GM21737 (cell line): ENCODE measurements around the gene PLXNA1.

Source experiments
- ATAC-seq: cut with Tn5 transposase; IDR thresholded peaks from one replicate; pipeline ENCODE4 v1.9.1; 2021; ENCODE audit warnings: mild to moderate bottlenecking, moderate library complexity; ENCODE audit not compliant: unreplicated experiment

PLXNA1 gene

DNA sequence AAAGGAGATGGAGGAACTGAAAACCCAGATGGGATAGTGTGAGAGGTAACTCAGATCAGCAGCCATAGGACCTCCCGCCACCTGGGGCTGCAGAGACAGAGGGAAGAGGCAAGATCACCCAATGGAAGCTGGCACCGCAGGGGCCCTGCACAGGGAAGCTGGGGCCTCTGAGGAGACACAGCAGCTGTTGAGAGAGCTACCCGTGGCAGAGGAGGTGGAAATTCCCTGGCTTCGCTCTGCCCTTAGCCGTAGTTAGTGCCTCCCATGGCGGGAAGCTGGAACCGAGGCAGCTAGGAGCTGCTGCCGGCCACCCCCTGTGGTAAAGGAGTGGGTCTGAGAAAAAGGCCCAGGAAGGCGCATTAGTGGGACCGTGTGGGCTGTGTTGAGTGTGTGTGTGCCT, 18.0 kb upstream of the PLXNA1 start:
- no peak for ATAC-seq

DNA sequence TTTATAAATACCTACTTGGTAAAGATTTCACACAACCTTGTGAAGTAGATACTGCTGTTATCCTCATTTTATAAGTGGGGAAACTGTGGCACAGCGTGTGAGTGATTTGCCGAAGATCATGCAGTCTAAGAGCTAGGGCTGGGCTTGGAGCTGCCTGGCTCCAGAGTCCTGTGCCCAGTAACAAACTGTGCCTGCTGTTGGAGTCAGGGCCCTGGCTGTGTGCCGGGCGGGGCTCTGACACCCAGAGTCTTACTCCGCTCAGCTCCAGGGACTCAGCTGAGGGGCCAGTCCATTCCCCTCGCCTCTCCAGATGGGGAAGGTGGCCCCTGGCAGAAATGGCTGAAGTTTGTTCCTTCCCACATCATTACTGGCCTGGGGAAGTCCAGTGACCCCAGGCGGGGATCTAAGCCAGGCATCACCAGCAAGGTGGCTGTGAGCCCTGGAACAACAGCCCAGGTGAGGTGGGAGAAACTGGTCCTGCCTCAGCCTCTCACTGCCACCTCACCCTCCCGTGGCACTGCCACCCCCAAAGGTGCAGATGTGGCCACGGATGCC, 17.3 kb upstream of the PLXNA1 start:
- no peak for ATAC-seq

DNA sequence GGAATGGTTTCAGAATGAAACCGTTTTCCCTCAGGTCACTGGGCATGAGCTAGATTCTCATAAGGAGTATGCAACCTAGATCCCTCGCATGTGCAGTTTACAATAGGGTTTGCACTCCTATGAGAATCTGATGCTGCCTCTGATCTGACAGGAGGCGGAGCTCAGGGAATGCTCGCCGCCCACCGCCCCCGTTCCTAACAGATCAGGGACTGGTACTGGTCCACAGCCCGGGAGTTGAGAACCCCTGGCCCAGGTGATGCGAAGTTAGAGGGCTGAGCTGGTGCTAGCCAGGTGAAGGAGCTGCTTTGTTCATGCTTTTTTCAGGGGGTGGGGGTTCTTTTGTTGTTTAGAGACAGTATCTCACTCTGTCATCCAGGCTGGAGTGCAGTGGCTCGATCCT, 15.5 kb upstream of the PLXNA1 start:
- ATAC-seq, result no peak

DNA sequence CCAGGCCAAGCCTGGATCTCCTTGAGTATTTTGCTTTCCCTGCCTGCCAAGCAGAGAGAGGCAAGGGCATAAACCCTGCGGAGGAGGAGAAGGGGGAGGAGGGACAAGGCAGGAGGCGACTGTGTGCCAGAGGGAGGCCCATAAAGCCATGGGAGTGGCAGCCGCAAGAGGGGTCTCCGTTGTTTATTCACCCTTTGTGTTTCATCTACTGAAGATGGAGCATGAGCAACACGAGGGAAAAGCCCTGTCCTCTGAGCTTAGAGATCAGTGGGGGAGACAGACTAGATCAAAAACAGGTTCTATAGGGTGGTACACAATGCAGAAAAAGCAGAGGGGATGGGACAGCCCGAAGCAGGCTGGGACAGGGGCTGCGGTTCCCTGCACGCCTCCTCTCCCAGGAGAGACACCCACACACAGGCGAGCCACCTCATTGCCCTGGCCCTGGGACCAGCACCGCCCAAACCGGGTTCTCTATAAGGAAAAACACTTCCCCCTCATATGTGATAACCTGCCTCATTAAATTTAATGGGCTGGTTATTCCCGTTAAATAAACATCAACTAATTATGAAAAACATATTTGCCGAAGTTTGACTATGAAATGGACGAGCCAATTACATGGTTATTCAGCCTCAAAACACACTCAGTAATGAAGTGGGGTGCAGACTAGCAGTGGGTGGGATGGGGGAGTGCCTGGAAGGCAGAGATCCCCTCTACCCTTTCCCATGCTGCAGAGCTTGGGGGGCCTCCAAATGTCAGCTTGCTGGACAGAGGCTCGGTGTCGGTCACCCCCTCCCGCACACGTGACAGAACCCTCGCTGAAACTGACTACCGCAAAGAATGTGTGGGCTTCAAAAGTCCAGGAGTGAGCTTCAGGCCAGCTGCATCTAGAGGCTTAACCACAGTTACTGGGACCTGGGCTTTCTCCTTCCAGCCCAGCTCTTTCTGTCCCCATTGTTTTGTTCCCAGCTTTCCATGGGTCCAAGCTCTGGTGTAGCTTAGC, 14.2 kb upstream of the PLXNA1 start:
- ATAC-seq, result no peak

DNA sequence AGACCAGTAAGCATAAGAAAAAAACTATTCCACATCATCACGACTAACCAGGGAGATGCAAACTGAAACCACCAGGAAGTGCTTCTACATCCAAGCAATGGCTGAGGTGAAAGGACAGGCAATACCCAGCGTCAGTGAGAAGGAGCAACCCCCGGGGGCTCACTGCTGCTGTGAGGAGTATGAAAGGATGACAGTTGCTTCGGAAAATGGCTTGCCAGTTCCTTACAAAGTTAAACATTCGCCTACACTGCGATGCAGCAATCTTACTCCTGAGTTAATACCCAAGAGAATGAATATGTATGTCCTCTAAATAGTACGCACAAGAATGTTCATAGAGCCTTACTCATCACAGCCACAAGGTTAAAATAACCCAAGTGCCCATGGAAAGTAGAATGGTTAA, 13.3 kb upstream of the PLXNA1 start:
- ATAC-seq, result no peak

DNA sequence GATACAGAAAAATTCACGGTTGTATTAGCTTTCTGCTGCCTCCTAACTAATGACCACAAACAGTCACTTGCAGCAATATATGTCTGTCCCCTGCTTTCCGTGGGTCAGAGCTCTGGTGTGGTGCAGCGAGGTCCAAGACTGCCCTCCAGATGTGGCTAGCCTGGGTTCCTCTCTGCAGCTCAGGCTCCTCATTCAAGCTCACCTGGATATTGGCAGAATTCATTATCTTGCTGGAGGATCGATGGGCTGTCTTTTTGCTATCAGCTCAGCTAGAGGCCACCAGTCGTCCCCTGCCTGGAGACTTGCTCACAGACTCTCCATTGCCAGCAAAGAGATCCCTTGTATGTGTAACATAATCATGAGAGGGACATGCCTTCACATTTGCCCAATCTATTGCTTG, 12.8 kb upstream of the PLXNA1 start:
- ATAC-seq, result no peak

DNA sequence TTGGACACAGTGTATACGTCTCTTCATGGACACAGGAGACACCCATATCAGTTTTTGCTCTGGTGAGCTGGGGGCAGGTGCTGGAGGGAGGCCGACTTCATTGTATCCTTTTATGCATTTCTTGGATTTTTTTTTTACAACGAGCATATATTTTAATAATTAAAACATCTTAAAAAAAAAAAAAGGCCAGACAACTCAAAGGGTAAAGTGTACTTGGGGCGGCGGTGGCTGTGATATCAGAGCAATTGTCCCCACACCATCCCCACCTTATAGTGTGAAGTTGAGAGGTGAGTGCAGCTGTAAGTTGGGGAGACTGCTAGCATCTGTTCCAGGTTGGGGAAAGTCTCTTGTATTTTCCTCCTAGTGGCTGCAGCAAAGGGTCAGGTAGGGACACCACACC, 12.0 kb upstream of the PLXNA1 start:
- ATAC-seq, result no peak

DNA sequence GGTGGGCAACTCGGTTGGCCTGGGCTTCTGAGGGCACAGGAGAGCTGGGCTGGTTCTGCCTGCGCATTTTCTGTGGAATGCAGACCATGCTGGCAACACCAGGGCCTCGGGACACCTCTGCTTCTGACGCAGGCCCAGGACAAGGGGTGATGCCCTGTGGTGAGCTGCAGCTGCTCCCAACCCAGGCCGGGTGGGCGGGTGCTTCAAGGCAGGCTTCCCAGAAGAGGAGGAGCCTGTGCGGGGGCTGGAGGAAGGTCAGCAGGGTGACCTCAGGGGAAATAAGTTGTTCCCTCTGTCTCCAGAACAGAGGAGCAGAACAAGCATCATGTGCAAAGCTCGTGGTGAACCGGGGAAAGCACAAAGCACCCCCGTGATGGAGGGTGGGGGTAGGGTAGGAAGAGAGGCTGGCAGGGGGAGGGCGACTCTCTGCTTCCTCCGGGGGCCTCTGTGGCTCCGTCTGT, 11.0 kb upstream of the PLXNA1 start:
- no peak for ATAC-seq

DNA sequence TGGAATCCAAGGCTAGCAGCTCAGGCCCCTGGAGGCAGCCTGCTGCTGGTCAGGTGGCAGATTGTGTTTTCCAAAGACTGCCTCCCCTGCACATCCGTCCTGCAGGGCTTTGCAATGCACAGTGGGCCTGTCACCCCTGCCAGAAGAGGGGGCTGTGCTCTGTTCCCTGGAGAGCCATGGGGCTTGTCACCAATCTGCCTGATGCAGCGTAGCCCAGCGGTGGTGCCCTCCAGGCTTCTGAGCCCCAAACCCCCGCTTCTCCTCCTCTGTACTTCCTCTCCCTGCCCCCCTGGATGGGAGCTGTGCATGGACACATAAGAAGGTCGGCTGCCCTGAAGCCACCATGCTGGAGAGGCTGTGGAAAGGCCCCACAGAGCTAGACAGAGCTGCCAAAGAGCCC, 10.0 kb upstream of the PLXNA1 start:
- no peak for ATAC-seq

DNA sequence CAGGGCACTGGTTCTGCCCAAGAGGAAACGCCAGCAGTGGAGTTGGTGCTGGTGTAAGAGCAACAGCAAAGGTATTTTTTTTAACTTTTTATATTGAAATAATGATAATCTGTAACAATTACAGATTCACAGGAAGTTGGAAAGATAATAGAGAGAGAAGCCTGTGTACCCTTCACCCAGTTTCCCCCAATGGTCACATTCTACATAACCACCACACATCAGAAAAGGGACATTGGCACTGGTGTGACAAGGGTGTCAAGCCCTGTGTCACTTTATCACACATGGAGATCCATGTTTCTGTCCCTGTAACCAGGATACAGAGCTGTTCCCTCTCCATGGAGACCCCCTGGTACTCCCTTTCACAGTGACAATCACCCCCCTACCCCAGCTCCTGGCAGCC, 9.1 kb upstream of the PLXNA1 start:
- ATAC-seq, result no peak

DNA sequence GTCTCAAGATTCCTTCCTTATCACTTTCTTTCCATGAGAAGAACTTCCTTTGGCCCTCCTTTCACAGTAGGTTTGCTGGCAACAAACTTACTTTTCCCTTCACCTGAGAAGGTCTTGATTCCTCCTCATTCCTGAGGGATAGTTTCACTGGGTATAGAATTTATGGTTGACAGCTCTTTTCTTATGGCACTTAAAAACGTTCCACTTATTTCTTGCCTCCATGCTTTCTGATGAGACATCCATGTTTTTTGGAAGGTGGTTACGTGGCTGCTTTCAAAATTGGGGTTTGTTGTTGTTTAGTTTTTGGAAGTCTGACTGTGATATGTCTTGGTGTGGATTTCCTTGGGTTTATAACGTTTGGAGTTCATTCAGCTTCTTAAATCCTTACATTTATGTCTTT, 8.2 kb upstream of the PLXNA1 start:
- ATAC-seq, result no peak

DNA sequence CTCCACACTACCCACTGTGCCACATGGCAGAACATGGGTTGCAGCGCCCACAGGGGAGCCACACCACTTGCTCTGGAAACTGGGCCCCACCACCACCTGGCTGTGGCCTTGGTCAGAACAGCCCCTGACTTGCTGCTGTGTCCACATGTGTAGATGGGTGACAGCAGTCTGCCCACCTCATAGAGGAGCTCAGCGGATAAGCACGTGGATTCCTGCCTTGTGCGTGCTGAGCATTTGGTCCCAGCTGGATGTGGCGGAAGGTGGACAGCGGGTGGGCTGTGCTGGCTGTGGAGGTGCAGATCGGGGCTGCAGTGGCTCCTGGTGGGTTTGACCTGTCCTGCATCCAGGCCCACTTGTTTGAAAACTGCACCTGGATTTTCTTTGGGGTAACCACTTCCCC, 6.0 kb upstream of the PLXNA1 start:
- ATAC-seq, result no peak

DNA sequence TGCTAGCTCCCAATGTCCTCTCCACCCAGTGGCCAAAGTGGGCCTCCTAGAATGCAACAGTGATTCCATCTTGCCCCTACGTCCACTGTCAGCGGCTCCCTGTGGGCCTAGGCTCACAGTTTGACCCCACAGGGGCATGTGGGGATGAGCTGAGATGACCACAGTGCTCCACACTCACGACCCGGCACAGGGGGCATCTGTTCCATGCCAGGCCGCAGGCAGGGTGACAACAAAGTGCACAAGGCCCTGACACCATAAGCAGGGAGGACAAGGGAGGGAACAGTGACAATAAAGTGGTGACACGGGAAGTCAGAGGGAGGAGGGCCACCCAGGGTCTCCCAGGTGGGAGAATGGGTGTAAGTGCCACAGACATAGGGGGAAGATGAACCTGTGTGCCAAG, 5.1 kb upstream of the PLXNA1 start:
- no peak for ATAC-seq

DNA sequence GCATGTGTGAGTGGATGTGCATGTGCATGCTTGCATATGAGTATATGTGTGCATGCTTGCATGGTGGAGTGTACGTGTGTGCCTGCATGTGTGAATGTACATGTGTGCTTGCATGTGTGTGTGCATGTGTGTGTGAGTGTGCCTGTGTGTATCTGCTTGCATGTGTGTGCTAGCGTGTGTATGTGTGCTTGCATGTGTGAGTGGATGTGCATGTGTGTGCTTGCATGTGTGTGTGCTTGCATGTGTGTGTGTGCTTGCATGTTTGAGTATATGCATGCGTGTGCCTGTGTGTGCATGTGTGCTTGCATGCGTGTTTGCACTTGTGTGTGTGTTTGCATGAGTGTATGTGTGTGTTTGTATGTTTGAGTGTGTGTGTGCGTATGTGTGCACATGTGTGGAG, 4.6 kb upstream of the PLXNA1 start:
- no peak for ATAC-seq

DNA sequence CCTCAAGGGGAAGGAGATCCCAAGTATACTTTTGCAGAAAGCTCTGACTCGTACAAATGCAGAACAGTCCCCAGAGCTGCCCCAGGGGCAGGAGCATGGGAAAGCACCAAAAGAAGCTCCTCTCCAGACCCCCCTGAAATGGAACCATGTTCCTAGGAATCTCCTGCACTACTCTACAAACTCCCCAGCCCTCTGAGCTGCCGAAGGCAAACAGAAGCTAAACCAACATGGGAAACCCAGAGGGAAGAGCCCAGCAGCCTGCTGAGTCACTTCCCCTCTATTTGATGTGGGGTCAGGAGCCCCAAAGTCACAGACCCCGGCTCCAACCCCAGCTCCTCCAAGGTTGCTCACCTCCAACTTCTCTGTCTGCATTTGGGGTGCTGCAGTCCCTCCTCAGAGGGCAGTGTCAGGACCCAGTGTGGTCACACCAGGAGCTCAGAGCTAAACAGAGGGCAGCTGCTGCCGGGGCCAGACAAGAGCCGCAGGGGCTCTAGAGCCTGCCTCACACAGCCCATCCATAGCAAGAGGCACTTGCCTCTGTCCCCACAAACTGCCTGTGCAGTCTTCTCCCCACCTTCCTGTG, 3.8 kb upstream of the PLXNA1 start:
- ATAC-seq, result no peak

DNA sequence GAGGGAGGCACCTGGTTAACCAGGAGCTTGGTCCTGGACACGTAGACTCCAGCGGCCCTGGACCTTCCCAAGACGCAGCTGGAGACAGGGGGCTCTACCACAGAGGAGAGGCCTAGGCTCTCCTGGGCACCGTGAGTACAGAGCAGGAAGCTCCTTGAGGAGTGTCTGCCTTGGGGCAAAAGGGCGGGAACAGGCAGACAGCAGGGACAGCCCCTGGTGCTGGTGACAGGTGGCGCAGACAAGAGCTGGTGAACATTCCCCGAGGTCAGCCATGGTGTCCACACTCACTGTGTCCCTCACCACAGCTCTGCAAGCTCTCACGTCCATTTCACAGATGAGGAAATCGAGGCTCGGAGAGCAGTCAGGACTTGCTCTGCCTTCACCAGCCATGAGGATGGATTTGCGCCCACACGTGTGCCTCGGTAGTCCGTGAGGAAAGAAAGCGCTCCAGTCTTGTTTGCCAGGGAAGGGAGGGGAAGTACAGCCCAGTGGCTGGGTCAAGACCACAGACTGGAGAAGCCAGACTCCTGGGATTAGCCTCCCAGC, 2.6 kb upstream of the PLXNA1 start:
- ATAC-seq, result no peak

DNA sequence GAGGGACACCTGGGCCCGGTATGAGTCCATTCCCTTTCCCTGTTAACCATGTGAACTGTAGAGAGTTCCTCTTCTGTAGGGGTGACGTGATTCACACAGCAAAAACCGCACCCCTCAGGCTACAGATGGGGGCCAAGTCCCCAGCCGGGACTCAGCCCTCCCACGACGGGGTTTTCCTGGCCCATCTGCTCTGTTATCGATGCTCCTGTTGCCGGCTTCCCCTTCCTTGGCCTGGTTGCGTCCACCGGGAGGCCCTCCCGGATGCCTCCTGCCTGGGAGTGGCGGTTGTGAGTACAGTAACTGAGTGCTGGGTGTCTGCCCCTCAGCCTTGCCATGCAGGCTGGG, 817 bp upstream of the PLXNA1 start:
- peak; percentile 44 for ATAC-seq

DNA sequence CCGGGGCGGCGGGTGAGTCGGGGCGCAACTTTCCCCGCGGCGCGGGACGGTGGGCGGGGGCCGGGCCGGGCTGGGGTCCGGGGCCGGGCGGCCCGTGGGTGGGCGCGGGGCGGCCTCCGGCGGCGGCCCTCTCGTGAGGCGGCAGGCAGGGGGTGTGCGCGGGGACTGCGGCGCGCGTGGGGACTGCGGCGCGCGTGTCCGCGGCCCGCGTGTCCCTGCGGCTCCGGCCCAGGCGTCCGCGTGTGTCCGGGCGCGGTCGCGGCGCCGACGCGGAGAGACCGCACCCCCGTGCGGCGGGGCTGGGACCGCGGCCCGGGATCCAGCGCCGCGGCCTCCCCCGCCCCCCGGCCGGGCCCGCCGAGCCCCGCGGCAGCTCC, 349 bp downstream of the PLXNA1 start:
- no peak for ATAC-seq

DNA sequence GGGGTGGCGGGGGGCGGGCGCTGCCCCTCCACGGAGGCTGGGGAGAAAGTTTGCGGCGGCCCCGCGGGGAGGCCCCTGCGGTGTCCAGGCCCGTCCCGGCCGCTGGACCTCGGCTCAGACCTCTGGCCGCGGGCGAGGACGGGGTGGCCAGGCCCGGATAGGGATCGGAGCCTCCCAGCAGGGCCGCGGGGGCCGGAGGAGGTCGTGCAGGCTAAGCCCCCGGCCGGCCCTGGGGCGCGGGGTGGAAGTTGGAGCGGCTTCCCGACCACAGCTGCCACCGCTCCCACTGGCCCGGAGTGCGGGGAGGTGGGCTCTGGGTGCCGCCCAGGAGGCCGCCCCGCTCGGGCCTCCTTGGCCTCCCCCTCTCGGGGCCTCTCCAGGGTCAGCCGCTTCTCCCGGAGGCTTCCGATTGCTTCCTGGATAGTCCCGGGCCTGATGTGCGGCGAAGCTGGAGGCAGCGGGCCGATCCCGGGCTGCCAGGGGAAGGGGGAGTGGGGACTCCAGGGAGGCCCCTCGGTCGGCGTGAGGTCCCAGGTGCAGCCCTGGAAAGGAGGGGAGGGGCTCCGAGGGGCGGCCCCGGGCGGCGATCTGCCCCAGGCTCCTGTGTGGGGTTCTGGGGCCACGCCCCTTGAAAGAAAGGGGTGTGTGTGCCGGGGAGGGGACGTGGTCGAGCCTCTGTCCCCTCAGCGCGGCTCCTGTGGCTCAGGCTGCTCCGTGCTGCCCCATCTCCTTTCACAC, 907 bp downstream of the PLXNA1 start:
- no peak for ATAC-seq

DNA sequence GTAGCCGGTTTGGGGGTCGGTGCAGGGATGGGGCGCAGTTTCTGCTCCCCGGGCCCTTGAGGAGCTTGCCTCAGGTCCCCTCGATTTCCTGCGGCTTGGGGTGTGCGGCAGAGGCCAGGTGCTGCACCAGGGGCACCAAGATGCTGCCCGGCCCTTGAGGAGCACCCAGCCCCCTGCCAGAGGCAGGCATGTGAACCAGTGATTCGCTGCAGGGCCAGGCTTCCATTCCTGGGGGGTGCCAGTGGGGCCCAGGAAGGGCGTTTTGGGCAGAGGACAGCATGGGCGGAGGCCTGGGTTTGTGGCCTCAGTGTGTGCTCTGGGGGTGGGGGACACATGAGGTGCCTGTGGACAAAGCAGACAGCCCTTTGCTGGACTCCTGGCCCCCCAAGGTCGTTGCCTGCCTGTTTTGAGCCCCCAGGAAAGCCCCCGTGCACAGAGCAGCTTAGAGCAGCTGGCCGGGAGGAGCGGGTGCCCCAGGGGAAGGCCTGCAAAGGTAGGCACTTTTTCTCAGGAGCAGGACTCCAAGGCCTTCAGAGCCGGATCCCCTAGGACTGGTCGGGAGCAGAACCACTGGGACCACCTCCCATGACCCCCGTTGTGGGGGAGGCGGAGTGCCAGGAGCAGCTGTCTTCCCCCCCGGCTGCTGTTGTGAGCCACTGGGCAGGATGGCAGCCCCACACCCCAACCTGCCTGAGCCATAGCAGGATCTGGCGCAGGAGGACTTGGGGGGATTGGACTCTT, 1.6 kb downstream of the PLXNA1 start:
- ATAC-seq, result no peak
